Esophagus squamous epithelium (tissue), 4 donors: Measurements from ENCODE around the gene PCDHB13.
"Not testable (repeated sequence)": the region's sequence is repeated elsewhere in the genome, so short reads cannot be mapped to it uniquely, and the experiment has no call there.

Experiments used
- CTCF ChIP-seq, 6 experiments: fragments of 450-650 bp in 4 of 6; fragments of 200-600 bp in 2 of 6; sonication (generic) in 2 of 6; IDR thresholded peaks; one replicate each; pipeline ENCODE4 v1.5.1; 2016 to 2019; ENCODE audit warnings: antibody characterized with exemption in 6 of 6, mild to moderate bottlenecking in 4 of 6, moderate library complexity in 4 of 6
- POLR2A ChIP-seq, 4 donors: fragments of 450-650 bp; IDR thresholded peaks; one replicate each; pipeline ENCODE4 v1.6.1; 2017; ENCODE audit warnings: antibody characterized with exemption in 4 of 4, mild to moderate bottlenecking in 4 of 4, moderate library complexity in 3 of 4

- not testable (repeated sequence) for TF ChIP-seq POLR2A, CTCF (IDR thresholded peaks at IDR 0.05)
Observed at GRCh38 chr5:141201646-141202045, 12.1 kb upstream of the PCDHB13 start.
